GM10847 (cell line): ENCODE data around the gene SASH3.

Source experiments
- POLR2A ChIP-seq: IDR thresholded peaks from 2 replicates; pipeline ENCODE4 v1.6.1; 2011; ENCODE audit not compliant: insufficient read length; ENCODE audit errors: extremely low read depth

Gene SASH3

GRCh38 chrX:129779747-129780146, at the start of gene SASH3:
SASH3 (plus strand) TSS chrX:129779949; CDS start chrX:129780098, 149 bp downstream.
- TF ChIP-seq POLR2A = peak; percentile 87

GRCh38 chrX:129731228-129731627, 48.5 kb upstream of the SASH3 start:
- TF ChIP-seq POLR2A = no peak

- no peak for TF ChIP-seq POLR2A
Observed at GRCh38 chrX:129732857-129733256, 46.9 kb upstream of the SASH3 start.

- TF ChIP-seq POLR2A = no peak
Observed at GRCh38 chrX:129733335-129733734, 46.4 kb upstream of the SASH3 start.

- TF ChIP-seq POLR2A = no peak
Observed at GRCh38 chrX:129736491-129736890, 43.3 kb upstream of the SASH3 start.

- no peak for TF ChIP-seq POLR2A
Observed at GRCh38 chrX:129737916-129738315, 41.8 kb upstream of the SASH3 start.

GRCh38 chrX:129738466-129739308, 41.1 kb upstream of the SASH3 start, which contains the start of gene XPNPEP2:
XPNPEP2 (plus strand) TSS chrX:129738979; CDS start chrX:129739214, 235 bp downstream.
- TF ChIP-seq POLR2A = no peak

GRCh38 chrX:129739578-129739977, 40.2 kb upstream of the SASH3 start:
- TF ChIP-seq POLR2A = no peak

GRCh38 chrX:129741880-129742758, 37.6 kb upstream of the SASH3 start:
- TF ChIP-seq POLR2A = no peak

- no peak for TF ChIP-seq POLR2A
Observed at GRCh38 chrX:129743821-129744220, 35.9 kb upstream of the SASH3 start.

- TF ChIP-seq POLR2A = no peak
Observed at GRCh38 chrX:129744861-129745321, 34.9 kb upstream of the SASH3 start.

- TF ChIP-seq POLR2A = no peak
Observed at GRCh38 chrX:129746557-129747470, 32.9 kb upstream of the SASH3 start.

- no peak for TF ChIP-seq POLR2A
Observed at GRCh38 chrX:129747533-129747932, 32.2 kb upstream of the SASH3 start.

- no peak for TF ChIP-seq POLR2A
Observed at GRCh38 chrX:129748305-129748704, 31.4 kb upstream of the SASH3 start.

- no peak for TF ChIP-seq POLR2A
Observed at GRCh38 chrX:129749069-129749468, 30.7 kb upstream of the SASH3 start.
